GM12878 (cell line): Measurements from ENCODE around the gene PALD1. TPM values are rescaled to one million over a fixed set of nuclear protein-coding genes. Genes with fewer than 3 reads are reported as not detected.

Source experiments
- ATAC-seq: fragments of 200-7000 bp; cut with Tn5 transposase; 3 replicates; pipeline ENCODE4 v1.9.1; 2020; ENCODE audit warnings: mild to moderate bottlenecking, moderate library complexity
- BruUV-seq: library from RNA; stranded (reverse); fragments of 400-500 nt; replicated peaks from 2 replicates; lab custom pipeline; 2021; lab: Mats Ljungman, UMichigan
- CTCF ChIA-PET: fragments of 300-600 bp; sonication (Branson Sonifier 250); formaldehyde crosslinking; extraction: SDS; loops from one replicate; lab custom pipeline; 2021; ENCODE audit warnings: inconsistent platforms; lab: Yijun Ruan, JAX
- POLR2A ChIA-PET: fragments of 350-600 bp; formaldehyde crosslinking; extraction: SDS; loops from one replicate; lab custom pipeline; 2021; ENCODE audit warnings: inconsistent platforms; lab: Charles Lee
- RAD21 ChIA-PET: fragments of 300-600 bp; sonication (Branson Sonifier 250); formaldehyde crosslinking; loops from one replicate; lab custom pipeline; 2023; ENCODE audit warnings: antibody characterized with exemption; ENCODE audit not compliant: unreplicated experiment; lab: Charles Lee
- SMC1A ChIA-PET: fragments of 300-600 bp; sonication (Branson Sonifier 250); formaldehyde crosslinking; loops from one replicate; lab custom pipeline; 2023; ENCODE audit not compliant: unreplicated experiment, uncharacterized antibody; lab: Charles Lee
- DNase-seq: peaks from one replicate; pipeline ENCODE4 v3.0.0-alpha.2; 2011; ENCODE audit warnings: low read depth, low spot score
- FAIRE-seq: peaks from 3 replicates; lab custom pipeline; 2011; peaks lifted over from hg19 to GRCh38; lab: Jason Lieb, UNC
- H2AFZ ChIP-seq: 2 replicates; pipeline ENCODE4 v1.6.0; 2011; ENCODE audit warnings: low read depth, low read length, control low read depth; ENCODE audit not compliant: control insufficient read depth
- H3K27ac ChIP-seq: 2 replicates; pipeline ENCODE4 v1.5.1; 2011; ENCODE audit warnings: control low read depth; ENCODE audit not compliant: control insufficient read depth, insufficient read depth
- H3K27me3 ChIP-seq, 2 experiments: replicated peaks in 1 of 2; 2 replicates each; pipeline versions ENCODE4 v1.6.0 to v1.6.1; 2011; ENCODE audit warnings: low read length in 1 of 2; ENCODE audit not compliant: control insufficient read depth in 2 of 2, insufficient read depth in 2 of 2
- H3K36me3 ChIP-seq, 2 experiments: 2 replicates each; pipeline ENCODE4 v1.5.1; 2011; ENCODE audit warnings: low read length in 1 of 2; ENCODE audit not compliant: control insufficient read depth in 2 of 2, insufficient read depth in 2 of 2
- H3K4me1 ChIP-seq: 2 replicates; pipeline ENCODE4 v1.6.1; 2011; ENCODE audit warnings: mild to moderate bottlenecking, low read length, moderate library complexity, mixed read lengths; ENCODE audit not compliant: control insufficient read depth, insufficient read depth
- H3K4me2 ChIP-seq: 2 replicates; pipeline ENCODE4 v1.6.0; 2011; ENCODE audit warnings: control low read depth; ENCODE audit not compliant: control insufficient read depth, insufficient read depth
- H3K4me3 ChIP-seq: fragments of 200-600 bp; sonication (generic); 2 replicates; pipeline ENCODE4 v1.5.1; 2016
- H3K79me2 ChIP-seq: 2 replicates; pipeline ENCODE4 v1.6.0; 2011; ENCODE audit warnings: low read length; ENCODE audit not compliant: control insufficient read depth, insufficient read depth
- H3K9ac ChIP-seq: 2 replicates; pipeline ENCODE4 v1.8.0; 2011; ENCODE audit warnings: low read length, control low read depth, mixed read lengths; ENCODE audit not compliant: control insufficient read depth, insufficient read depth
- H3K9me3 ChIP-seq: replicated peaks from 3 replicates; pipeline ENCODE4 v1.5.1; 2011; ENCODE audit warnings: mild to moderate bottlenecking, low read length; ENCODE audit not compliant: control insufficient read depth, insufficient read depth
- H4K20me1 ChIP-seq: 2 replicates; pipeline ENCODE4 v1.6.0; 2011; ENCODE audit not compliant: control insufficient read depth, insufficient read depth
- ELK1 ChIP-seq: IDR thresholded peaks from 2 replicates; pipeline ENCODE4 v1.6.1; 2012; ENCODE audit warnings: low read depth, low read length, improper control_type of control experiment
- SRF ChIP-seq, 2 experiments: IDR thresholded peaks; 2 replicates each; pipeline ENCODE4 v1.6.1; 2011; ENCODE audit warnings: low read depth in 2 of 2, low read length in 2 of 2, mild to moderate bottlenecking in 1 of 2, moderate library complexity in 1 of 2
- SUPT20H ChIP-seq: IDR thresholded peaks from 2 replicates; pipeline ENCODE4 v1.6.1; 2011; ENCODE audit warnings: low read depth, mild to moderate bottlenecking, low read length, moderate library complexity, borderline replicate concordance; ENCODE audit not compliant: control insufficient read depth
- WGBS: methylation state at CpG from one replicate; pipeline ENCODE4 v1.1.6; 2016; ENCODE audit warnings: low lambda C conversion rate; ENCODE audit not compliant: insufficient replicate concordance, insufficient coverage; ENCODE audit errors: missing lambda C conversion rate; 5-methylcytosine and 5-hydroxymethylcytosine counted together
- in situ Hi-C: fragments of 300-500 bp; cut with MboI; formaldehyde crosslinking; loops from 9 replicates; pipeline ENCODE4 v1.14.3; 2018; ENCODE audit warnings: mixed read lengths
- intact Hi-C: fragments of 100-400 bp; cut with micrococcal nuclease; formaldehyde crosslinking; loops from one replicate; pipeline ENCODE4 v1.14.2; 2022; ENCODE audit not compliant: unreplicated experiment
- polyA plus RNA-seq, 11 experiments: library from polyadenylated mRNA; depleted of rRNA in 4 of 11; unstranded in 6 of 11; stranded (reverse) in 5 of 11; fragments of >200 nt; fragmentation: Nextera tagmentation in 4 of 11; fragmentation: Illumina TruSeq in 1 of 11; extraction: Ambion mirVana in 4 of 11; extraction: Trizol in 1 of 11; gene quantifications; 1 replicate in 1 of 11; 2 replicates in 10 of 11; pipeline versions ENCODE4 v1.2.1 to v1.2.3, GENCODE V29; 2011 to 2016; ENCODE audit warnings: inconsistent platforms in 2 of 11, missing spikeins in 2 of 11, low read depth in 1 of 11
- total RNA-seq, 4 experiments: library from RNA; depleted of rRNA in 3 of 4; stranded (reverse); fragments of >200 nt in 3 of 4; fragmentation: Illumina TruSeq in 1 of 4; extraction: Trizol in 1 of 4; gene quantifications; 2 replicates each; pipeline versions ENCODE4 v1.2.1 to v1.2.3, GENCODE V29; 2013 to 2021

PALD1 gene
- total and polyA plus RNA-seq, 10 of the 15 experiments (the other 5 are each of a cell fraction or from before 2014, with no cell fraction given), result 0.43 to 20.9 (median 9.0) TPM

- SMC1A ChIA-PET, result interaction anchor here (0.7 to 6.6 kb wide), 3 partner anchors 9 to 73 kb away, joined by 4 to 46 read pairs (median 7); no protein-coding TSS in a partner anchor
- H3K4me2 ChIP-seq, result no peak overlapping the region
- in situ Hi-C loops (no loop called here), intact Hi-C loops (no loop called here)
- H3K4me1 ChIP-seq, result peaks cover 28% of the 10 kb centered on the region
- no peaks in the 10 kb centered on the region for H4K20me1 ChIP-seq
- H3K27me3 ChIP-seq, result no peaks in the 10 kb centered on the region
- H2AFZ ChIP-seq, result no peak overlapping the region
- DNase-seq (no peak), FAIRE-seq (no peak), ATAC-seq (peak; percentile 13; the same call in 2 of the 3 replicates)
- no TSS peak for BruUV-seq
- POLR2A ChIA-PET, result interaction anchor here (4.6 kb wide), 1 partner anchor 9 kb away, joined by 23 read pairs; no protein-coding TSS in a partner anchor
- no peak overlapping the region for H3K27ac ChIP-seq
- 75% methylated on average over 7 of the region's 7 CpGs for WGBS
- no peaks in the 10 kb centered on the region for H3K79me2 ChIP-seq
- RAD21 ChIA-PET, result interaction anchor here (0.9 to 1.3 kb wide), 2 partner anchors 9 to 13 kb away, joined by 3 to 4 read pairs; no protein-coding TSS in a partner anchor
- peak; percentile 84 to 87 for TF ChIP-seq SRF (IDR thresholded peaks at IDR 0.05; ENCODE audit: low read depth in 2 of 2, low read length in 2 of 2)
- 0 out of 2 replicates have a peak, but pooled peaks have one; percentile 38 for TF ChIP-seq ELK1
- TF ChIP-seq SUPT20H, result no peak
- CTCF ChIA-PET, result interaction anchor here (0.7 to 1.8 kb wide), 3 partner anchors 26 to 1682 kb away, joined by 3 to 5 read pairs (median 3); no protein-coding TSS in a partner anchor
- no peaks in the 10 kb centered on the region for H3K36me3 ChIP-seq
- H3K9ac ChIP-seq, result no peak overlapping the region
- no peaks in the 10 kb centered on the region for H3K9me3 ChIP-seq
- no peak overlapping the region for H3K4me3 ChIP-seq
Measured at GRCh38 chr10:70584909-70585544, 106.5 kb downstream of the PALD1 start.
